ENCODE measurements around the gene ATP6V1A.

Gene ATP6V1A

DNA sequence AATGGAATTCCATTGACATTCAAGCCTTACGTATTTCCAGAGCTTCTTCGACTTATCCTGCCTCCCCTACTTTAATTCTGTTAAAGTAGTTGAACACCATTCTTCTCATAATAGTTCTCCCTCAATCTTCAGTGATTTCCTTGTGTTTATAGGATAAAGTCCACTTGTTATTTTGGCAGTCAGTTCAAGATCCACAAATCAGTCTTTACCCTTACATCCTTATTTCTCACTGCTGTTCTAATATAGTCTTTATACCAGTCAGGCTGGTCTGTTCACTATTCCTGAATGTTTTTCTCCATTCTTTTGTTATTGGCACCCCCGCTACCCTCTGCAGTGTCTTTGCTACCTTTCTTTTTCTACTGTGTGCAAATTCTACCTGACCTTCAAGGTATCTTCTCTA, 29.7 kb downstream of the ATP6V1A start:
- no peaks in the 10 kb centered on the region for H3F3A ChIP-seq (ENCODE audit: control insufficient read depth, insufficient read depth)
- H3K27me3 ChIP-seq (ENCODE audit: control insufficient read depth, low read length): no peaks in the 10 kb centered on the region
- H3K4me3 ChIP-seq (ENCODE audit: low read length): no peak overlapping the region
- H4K20me1 ChIP-seq (ENCODE audit: control insufficient read depth, insufficient read depth, low read depth, low read length): no peaks in the 10 kb centered on the region
- no peak overlapping the region for H3K27ac ChIP-seq (ENCODE audit: low read depth, low read length)
- H3K4me2 ChIP-seq (ENCODE audit: low read length): no peak overlapping the region
- no peaks in the 10 kb centered on the region for H3K79me2 ChIP-seq (ENCODE audit: control insufficient read depth, low read length)
- H3K36me3 ChIP-seq (ENCODE audit: control insufficient read depth, low read length): peaks cover 2% of the 10 kb centered on the region; the same call in 1 of the 2 replicates
- no peaks in the 10 kb centered on the region for H3K9me3 ChIP-seq (ENCODE audit: control insufficient read depth, insufficient read depth, low read length)
- no peaks in the 10 kb centered on the region for H3K4me1 ChIP-seq (ENCODE audit: control insufficient read depth, low read length)
- H3K9me2 ChIP-seq (replicated peaks; ENCODE audit: control insufficient read depth, low read length): no peaks in the 10 kb centered on the region
- TF ChIP-seq EZH2phosphoT487 (IDR thresholded peaks at IDR 0.05; ENCODE audit: borderline replicate concordance, low read length): no peak
- TF ChIP-seq, protein P1, sequence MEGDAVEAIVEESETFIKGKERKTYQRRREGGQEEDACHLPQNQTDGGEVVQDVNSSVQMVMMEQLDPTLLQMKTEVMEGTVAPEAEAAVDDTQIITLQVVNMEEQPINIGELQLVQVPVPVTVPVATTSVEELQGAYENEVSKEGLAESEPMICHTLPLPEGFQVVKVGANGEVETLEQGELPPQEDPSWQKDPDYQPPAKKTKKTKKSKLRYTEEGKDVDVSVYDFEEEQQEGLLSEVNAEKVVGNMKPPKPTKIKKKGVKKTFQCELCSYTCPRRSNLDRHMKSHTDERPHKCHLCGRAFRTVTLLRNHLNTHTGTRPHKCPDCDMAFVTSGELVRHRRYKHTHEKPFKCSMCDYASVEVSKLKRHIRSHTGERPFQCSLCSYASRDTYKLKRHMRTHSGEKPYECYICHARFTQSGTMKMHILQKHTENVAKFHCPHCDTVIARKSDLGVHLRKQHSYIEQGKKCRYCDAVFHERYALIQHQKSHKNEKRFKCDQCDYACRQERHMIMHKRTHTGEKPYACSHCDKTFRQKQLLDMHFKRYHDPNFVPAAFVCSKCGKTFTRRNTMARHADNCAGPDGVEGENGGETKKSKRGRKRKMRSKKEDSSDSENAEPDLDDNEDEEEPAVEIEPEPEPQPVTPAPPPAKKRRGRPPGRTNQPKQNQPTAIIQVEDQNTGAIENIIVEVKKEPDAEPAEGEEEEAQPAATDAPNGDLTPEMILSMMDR (IDR thresholded peaks at IDR 0.05; ENCODE audit: low read depth, low read length, poor library complexity, severe bottlenecking): no peak

DNA sequence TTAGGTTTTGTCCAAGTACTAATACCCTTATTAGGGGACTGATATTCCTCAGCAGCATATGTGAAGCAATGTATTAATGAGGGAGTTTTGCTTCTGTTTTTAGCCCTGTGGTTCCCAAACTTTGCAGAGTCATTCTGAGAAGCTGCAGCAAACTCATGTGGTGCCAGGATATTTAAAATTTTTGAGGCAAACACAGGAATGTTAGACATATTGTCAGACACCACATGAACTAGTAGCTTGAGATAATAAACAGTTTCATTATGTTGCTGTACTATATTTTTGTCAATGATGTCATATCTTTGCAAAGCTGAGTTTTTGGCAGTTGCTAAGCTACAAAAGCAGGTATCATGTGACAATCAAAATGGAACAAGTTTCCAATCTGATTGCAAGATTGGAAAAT, 36.6 kb downstream of the ATP6V1A start:
- H3K4me3 ChIP-seq (ENCODE audit: low read length): no peak overlapping the region
- H3K4me2 ChIP-seq (ENCODE audit: low read length): no peak overlapping the region
- H3F3A ChIP-seq (ENCODE audit: control insufficient read depth, insufficient read depth): no peaks in the 10 kb centered on the region
- H4K20me1 ChIP-seq (ENCODE audit: control insufficient read depth, insufficient read depth, low read depth, low read length): no peaks in the 10 kb centered on the region
- no peaks in the 10 kb centered on the region for H3K27me3 ChIP-seq (ENCODE audit: control insufficient read depth, low read length)
- H3K36me3 ChIP-seq (ENCODE audit: control insufficient read depth, low read length): peaks cover 21% of the 10 kb centered on the region
- H3K27ac ChIP-seq (ENCODE audit: low read depth, low read length): no peak overlapping the region
- H3K4me1 ChIP-seq (ENCODE audit: control insufficient read depth, low read length): peaks cover 11% of the 10 kb centered on the region
- no peaks in the 10 kb centered on the region for H3K9me3 ChIP-seq (ENCODE audit: control insufficient read depth, insufficient read depth, low read length)
- no peaks in the 10 kb centered on the region for H3K79me2 ChIP-seq (ENCODE audit: control insufficient read depth, low read length)
- no peak for TF ChIP-seq EZH2phosphoT487 (IDR thresholded peaks at IDR 0.05; ENCODE audit: borderline replicate concordance, low read length)
- TF ChIP-seq, protein P1 (IDR thresholded peaks at IDR 0.05; ENCODE audit: low read depth, low read length, poor library complexity, severe bottlenecking): no peak
- no peaks in the 10 kb centered on the region for H3K9me2 ChIP-seq (replicated peaks; ENCODE audit: control insufficient read depth, low read length)

DNA sequence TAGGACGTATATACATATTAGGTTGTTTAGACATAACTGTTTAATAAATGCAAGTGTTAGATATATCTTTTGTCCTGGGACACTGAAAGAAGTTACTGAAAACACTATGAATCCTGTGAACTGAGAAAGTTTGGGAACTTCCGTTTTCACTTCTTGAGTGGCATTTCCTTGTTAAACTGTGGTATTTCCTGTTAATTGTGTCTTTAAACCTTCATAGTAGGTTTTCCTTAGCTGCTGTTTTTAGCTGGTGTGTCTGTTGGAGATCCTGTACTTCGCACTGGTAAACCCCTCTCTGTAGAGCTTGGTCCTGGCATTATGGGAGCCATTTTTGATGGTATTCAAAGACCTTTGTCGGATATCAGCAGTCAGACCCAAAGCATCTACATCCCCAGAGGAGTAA, 37.1 kb downstream of the ATP6V1A start:
- no peaks in the 10 kb centered on the region for H3K9me2 ChIP-seq (replicated peaks; ENCODE audit: control insufficient read depth, low read length)
- no peaks in the 10 kb centered on the region for H3K79me2 ChIP-seq (ENCODE audit: control insufficient read depth, low read length)
- peaks cover 21% of the 10 kb centered on the region for H3K36me3 ChIP-seq (ENCODE audit: control insufficient read depth, low read length)
- no peaks in the 10 kb centered on the region for H3K27me3 ChIP-seq (ENCODE audit: control insufficient read depth, low read length)
- no peak overlapping the region for H3K27ac ChIP-seq (ENCODE audit: low read depth, low read length)
- no peaks in the 10 kb centered on the region for H3K9me3 ChIP-seq (ENCODE audit: control insufficient read depth, insufficient read depth, low read length)
- H3K4me3 ChIP-seq (ENCODE audit: low read length): no peak overlapping the region
- no peak overlapping the region for H3K4me2 ChIP-seq (ENCODE audit: low read length)
- no peaks in the 10 kb centered on the region for H3F3A ChIP-seq (ENCODE audit: control insufficient read depth, insufficient read depth)
- no peaks in the 10 kb centered on the region for H4K20me1 ChIP-seq (ENCODE audit: control insufficient read depth, insufficient read depth, low read depth, low read length)
- H3K4me1 ChIP-seq (ENCODE audit: control insufficient read depth, low read length): peaks cover 13% of the 10 kb centered on the region
- TF ChIP-seq, protein P1 (IDR thresholded peaks at IDR 0.05; ENCODE audit: low read depth, low read length, poor library complexity, severe bottlenecking): no peak
- no peak for TF ChIP-seq EZH2phosphoT487 (IDR thresholded peaks at IDR 0.05; ENCODE audit: borderline replicate concordance, low read length)
